CD14-positive monocyte (primary cell): ENCODE data around the gene BEGAIN. TPM values are rescaled to one million over a fixed set of nuclear protein-coding genes. Genes with fewer than 3 reads are reported as not detected.

Experiments used
- DNase-seq, 3 donors: peaks; one replicate each; pipeline ENCODE4 v3.0.0-alpha.2; 2011 to 2022
- H2AFZ ChIP-seq: 2 replicates; pipeline ENCODE4 v1.6.0; 2012; ENCODE audit warnings: mild to moderate bottlenecking, low read depth, low read length, inconsistent platforms; ENCODE audit not compliant: insufficient read depth, poor library complexity, severe bottlenecking
- H3K27ac ChIP-seq, 2 donors: 1 replicate in 1 of 2; 2 replicates in 1 of 2; pipeline ENCODE4 v1.5.1; 2012 to 2013; ENCODE audit warnings: low read length in 2 of 2, control low read depth in 1 of 2, inconsistent platforms in 1 of 2, low read depth in 1 of 2, mild to moderate bottlenecking in 1 of 2
- H3K27me3 ChIP-seq, 2 donors: one replicate each; pipeline versions ENCODE4 v1.6.0 to v1.6.1; 2011 to 2013; ENCODE audit warnings: low read length in 2 of 2; ENCODE audit not compliant: control insufficient read depth in 2 of 2, insufficient read depth in 2 of 2
- H3K36me3 ChIP-seq, 2 donors: replicated peaks in 1 of 2; 1 replicate in 1 of 2; 2 replicates in 1 of 2; pipeline versions ENCODE4 v1.5.1 to v1.6.1; 2012 to 2013; ENCODE audit warnings: low read length in 2 of 2, control low read depth in 1 of 2, inconsistent platforms in 1 of 2, mild to moderate bottlenecking in 1 of 2; ENCODE audit not compliant: insufficient read depth in 2 of 2, control insufficient read depth in 1 of 2
- H3K4me1 ChIP-seq, 2 donors: 1 replicate in 1 of 2; 2 replicates in 1 of 2; pipeline versions ENCODE4 v1.5.1 to v1.6.1; 2012 to 2013; ENCODE audit warnings: low read length in 2 of 2, control low read depth in 1 of 2, inconsistent platforms in 1 of 2, mild to moderate bottlenecking in 1 of 2, moderate library complexity in 1 of 2; ENCODE audit not compliant: insufficient read depth in 2 of 2, control insufficient read depth in 1 of 2
- H3K4me2 ChIP-seq: replicated peaks from 2 replicates; pipeline ENCODE3; 2012; ENCODE audit warnings: low read length, moderate library complexity, mild to moderate bottlenecking; ENCODE audit not compliant: poor library complexity, severe bottlenecking; ENCODE audit errors: extremely low read depth
- H3K4me3 ChIP-seq, 3 experiments: fragments of 200-600 bp in 1 of 3; sonication (generic) in 1 of 3; replicated peaks in 1 of 3; 1 replicate in 2 of 3; 2 replicates in 1 of 3; pipeline ENCODE4 v1.5.1; 2011 to 2013; ENCODE audit warnings: low read length in 3 of 3, mild to moderate bottlenecking in 3 of 3, control low read depth in 2 of 3, low read depth in 2 of 3, inconsistent platforms in 1 of 3, moderate library complexity in 1 of 3
- H3K79me2 ChIP-seq: 2 replicates; pipeline ENCODE4 v1.6.0; 2012; ENCODE audit warnings: mild to moderate bottlenecking, control low read depth, inconsistent platforms, low read length, moderate library complexity; ENCODE audit not compliant: insufficient read depth
- H3K9ac ChIP-seq: 2 replicates; pipeline ENCODE4 v1.6.0; 2017; ENCODE audit warnings: low read length, mild to moderate bottlenecking; ENCODE audit not compliant: insufficient read depth, poor library complexity, severe bottlenecking
- H3K9me3 ChIP-seq, 2 donors: replicated peaks in 1 of 2; 1 replicate in 1 of 2; 2 replicates in 1 of 2; pipeline versions ENCODE4 v1.5.1 to v1.6.1; 2012 to 2013; ENCODE audit warnings: low read length in 2 of 2, control low read depth in 1 of 2; ENCODE audit not compliant: control insufficient read depth in 1 of 2, insufficient read depth in 1 of 2
- H4K20me1 ChIP-seq: 2 replicates; pipeline ENCODE4 v1.6.0; 2012; ENCODE audit warnings: mild to moderate bottlenecking, low read length, control low read depth, moderate library complexity; ENCODE audit not compliant: insufficient read depth
- H3K27ac Mint-ChIP-seq, 7 donors: one replicate each; pipeline ENCODE4 v1.8.0; 2020; ENCODE audit warnings: mild to moderate bottlenecking in 7 of 7, mixed read lengths in 7 of 7, moderate library complexity in 6 of 7, inconsistent platforms in 2 of 7
- H3K27me3 Mint-ChIP-seq, 3 donors: one replicate each; pipeline ENCODE4 v1.8.0; 2021 to 2022; ENCODE audit warnings: low read depth in 3 of 3, mild to moderate bottlenecking in 3 of 3, mixed read lengths in 3 of 3, moderate library complexity in 3 of 3, inconsistent platforms in 1 of 3
- H3K36me3 Mint-ChIP-seq, 2 donors: one replicate each; pipeline ENCODE4 v1.8.0; 2020; ENCODE audit warnings: mixed read lengths in 2 of 2, inconsistent platforms in 1 of 2, mild to moderate bottlenecking in 1 of 2
- H3K4me1 Mint-ChIP-seq: one replicate; pipeline ENCODE4 v1.8.0; 2020; ENCODE audit warnings: mild to moderate bottlenecking, mixed read lengths
- H3K4me3 Mint-ChIP-seq, 2 donors: one replicate each; pipeline ENCODE4 v1.8.0; 2020; ENCODE audit warnings: mild to moderate bottlenecking in 2 of 2, mixed read lengths in 2 of 2, moderate library complexity in 1 of 2
- H3K9me3 Mint-ChIP-seq, 7 donors: one replicate each; pipeline ENCODE4 v1.8.0; 2020 to 2022; ENCODE audit warnings: mixed read lengths in 7 of 7, mild to moderate bottlenecking in 6 of 7, moderate library complexity in 6 of 7, inconsistent platforms in 2 of 7
- WGBS: methylation state at CpG from one replicate; pipeline ENCODE4 v1.1.5; 2013; ENCODE audit warnings: missing lambda C conversion rate; ENCODE audit not compliant: insufficient coverage; 5-methylcytosine and 5-hydroxymethylcytosine counted together
- intact Hi-C, 2 donors: fragments of 100-400 bp; cut with micrococcal nuclease; formaldehyde crosslinking; loops; one replicate each; pipeline versions ENCODE4 v1.15.0 to v1.15.1; 2023
- polyA plus RNA-seq, 3 donors: library from polyadenylated mRNA; depleted of rRNA in 1 of 3; unstranded in 2 of 3; stranded (reverse) in 1 of 3; fragments of 300-500 nt in 2 of 3; fragments of >200 nt in 1 of 3; fragmentation: Illumina TruSeq in 2 of 3; gene quantifications; 1 replicate in 2 of 3; 2 replicates in 1 of 3; pipeline ENCODE4 v1.2.3, GENCODE V29; 2012 to 2021
- TF ChIP-seq, protein P1 (sequence below): fragments of 200-600 bp; IDR thresholded peaks from one replicate; pipeline ENCODE4 v1.8.0; 2022; ENCODE audit warnings: antibody characterized with exemption, mild to moderate bottlenecking

Gene BEGAIN
- polyA plus RNA-seq, 3 donors = 0.25 to 0.45 TPM; not detected in 1

DNA sequence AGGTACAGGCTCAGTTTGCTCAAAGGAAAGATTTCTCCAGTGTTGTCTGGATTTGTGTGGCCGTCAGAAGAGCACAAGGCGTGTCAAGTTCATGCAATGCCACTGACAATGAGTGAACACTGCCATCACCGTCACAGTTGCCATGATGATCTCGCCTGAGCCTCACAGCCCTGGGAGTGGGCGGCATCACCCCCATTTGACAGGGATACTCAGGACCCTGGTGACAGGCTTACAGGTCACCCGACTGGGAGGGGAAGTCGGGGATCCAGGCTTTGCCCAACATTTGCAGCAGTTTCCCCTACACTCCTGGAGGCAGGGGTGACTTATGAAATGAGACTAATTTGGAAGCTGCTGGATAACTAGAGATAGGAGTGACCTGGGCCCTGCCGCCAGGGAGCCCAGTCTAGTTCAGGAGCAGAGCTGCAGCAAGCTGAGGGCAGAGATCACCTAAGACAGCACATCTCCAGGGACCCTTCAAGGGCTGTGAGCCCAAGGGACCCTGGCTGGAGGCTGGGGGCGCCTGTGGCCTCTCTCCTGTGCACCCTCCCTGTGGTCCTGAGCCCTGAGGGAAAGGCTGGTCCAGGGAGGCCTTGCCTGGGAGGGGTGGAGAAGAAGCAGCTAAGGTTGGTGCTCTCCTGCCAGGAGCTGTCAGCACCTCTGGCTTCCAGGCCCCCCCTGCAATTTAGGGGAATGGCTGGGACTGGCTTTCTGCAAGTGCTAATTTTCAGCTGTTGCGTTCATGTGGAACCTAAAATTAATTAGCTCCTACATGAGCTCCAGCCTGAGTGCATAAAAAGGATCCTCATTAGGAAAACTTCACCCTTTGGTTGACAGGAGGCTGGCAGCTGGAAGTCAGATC, 32.4 kb upstream of the BEGAIN start:
- H3K4me1 ChIP-seq = peaks cover 49 to 50% of the 10 kb centered on the region in 2 donors
- H3K9me3 ChIP-seq = no peaks in the 10 kb centered on the region
- Mint-ChIP-seq H3K9me3 (peaks cover 0 to 2% (median 0%) of the 10 kb centered on the region in 7 donors), H3K4me1 (peaks cover 53% of the 10 kb centered on the region), H3K4me3 (no peak overlapping the region), H3K36me3 (no peaks in the 10 kb centered on the region), H3K27me3 (peaks cover 8 to 19% (median 13%) of the 10 kb centered on the region in 3 donors), H3K27ac (peak overlapping the region in 1 of 7 donors; percentile 21)
- 92% methylated on average over 8 of the region's 10 CpGs for WGBS
- H2AFZ ChIP-seq = no peak overlapping the region
- no peak overlapping the region for H3K9ac ChIP-seq
- intact Hi-C loops = loop anchor here (5.0 to 10.0 kb wide), 2 partner anchors 72 to 355 kb away; no protein-coding TSS in a partner anchor
- H3K4me3 ChIP-seq = no peak overlapping the region
- no peaks in the 10 kb centered on the region for H3K79me2 ChIP-seq
- H3K36me3 ChIP-seq = no peaks in the 10 kb centered on the region
- no peaks in the 10 kb centered on the region for H3K27me3 ChIP-seq
- H4K20me1 ChIP-seq = peaks cover 5% of the 10 kb centered on the region
- H3K27ac ChIP-seq = no peak overlapping the region
- no peak for DNase-seq
- TF ChIP-seq, protein P1, sequence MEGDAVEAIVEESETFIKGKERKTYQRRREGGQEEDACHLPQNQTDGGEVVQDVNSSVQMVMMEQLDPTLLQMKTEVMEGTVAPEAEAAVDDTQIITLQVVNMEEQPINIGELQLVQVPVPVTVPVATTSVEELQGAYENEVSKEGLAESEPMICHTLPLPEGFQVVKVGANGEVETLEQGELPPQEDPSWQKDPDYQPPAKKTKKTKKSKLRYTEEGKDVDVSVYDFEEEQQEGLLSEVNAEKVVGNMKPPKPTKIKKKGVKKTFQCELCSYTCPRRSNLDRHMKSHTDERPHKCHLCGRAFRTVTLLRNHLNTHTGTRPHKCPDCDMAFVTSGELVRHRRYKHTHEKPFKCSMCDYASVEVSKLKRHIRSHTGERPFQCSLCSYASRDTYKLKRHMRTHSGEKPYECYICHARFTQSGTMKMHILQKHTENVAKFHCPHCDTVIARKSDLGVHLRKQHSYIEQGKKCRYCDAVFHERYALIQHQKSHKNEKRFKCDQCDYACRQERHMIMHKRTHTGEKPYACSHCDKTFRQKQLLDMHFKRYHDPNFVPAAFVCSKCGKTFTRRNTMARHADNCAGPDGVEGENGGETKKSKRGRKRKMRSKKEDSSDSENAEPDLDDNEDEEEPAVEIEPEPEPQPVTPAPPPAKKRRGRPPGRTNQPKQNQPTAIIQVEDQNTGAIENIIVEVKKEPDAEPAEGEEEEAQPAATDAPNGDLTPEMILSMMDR = no peak
- H3K4me2 ChIP-seq = no peak overlapping the region

DNA sequence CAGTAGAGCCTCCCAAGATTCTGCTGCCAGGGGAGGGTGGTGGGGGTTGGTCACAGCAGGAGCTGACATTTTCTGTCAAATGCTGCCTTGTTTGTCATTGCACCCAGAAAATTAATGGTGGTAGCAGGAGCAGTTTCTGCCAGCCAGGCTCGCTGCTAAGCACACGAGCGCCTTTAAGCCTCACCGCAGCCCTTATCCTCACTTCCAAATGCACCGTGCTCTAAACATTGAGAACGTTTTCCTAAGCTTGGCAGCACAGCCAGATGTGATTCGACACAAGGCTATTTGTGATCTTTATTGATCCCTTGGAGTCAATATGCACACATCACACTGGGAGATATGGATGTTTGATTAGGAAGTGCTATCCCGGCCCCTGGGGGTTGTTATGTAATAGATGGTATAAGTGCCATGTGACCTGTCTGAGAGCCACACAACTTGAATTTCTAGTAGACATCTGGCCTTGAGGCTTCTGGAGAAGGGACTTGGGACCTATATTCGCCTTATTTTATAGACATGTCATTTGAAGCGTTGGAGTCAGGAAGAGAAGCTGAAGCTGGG, 31.6 kb upstream of the BEGAIN start:
- Histone ChIP-seq H3K9me3 (no peaks in the 10 kb centered on the region), H3K27me3 (no peaks in the 10 kb centered on the region), H4K20me1 (peaks cover 5% of the 10 kb centered on the region), H2AFZ (no peak overlapping the region), H3K4me2 (peak overlapping the region; percentile 57), H3K36me3 (no peaks in the 10 kb centered on the region), H3K4me1 (peaks cover 49 to 50% of the 10 kb centered on the region in 2 donors), H3K27ac (no peak overlapping the region), H3K4me3 (peak overlapping the region in 1 of 3 experiments; percentile 59), H3K79me2 (no peaks in the 10 kb centered on the region), H3K9ac (no peak overlapping the region)
- intact Hi-C loops = loop anchor here in 1 of 2 donors (5.0 kb wide), 1 partner anchor 72 kb away; no protein-coding TSS in a partner anchor
- Mint-ChIP-seq H3K27me3 (peaks cover 9 to 14% (median 10%) of the 10 kb centered on the region in 3 donors), H3K27ac (peak overlapping the region in 5 of 7 donors; percentile 21 to 90 (median 69)), H3K36me3 (no peaks in the 10 kb centered on the region), H3K4me3 (peak overlapping the region; percentile 31 to 51), H3K9me3 (peaks cover 0 to 1% (median 0%) of the 10 kb centered on the region in 7 donors), H3K4me1 (peaks cover 53% of the 10 kb centered on the region)
- TF ChIP-seq, protein P1 = no peak
- no peak for DNase-seq
- 46% methylated on average over 6 of the region's 10 CpGs for WGBS
